SU-DHL-6 (cell line): ENCODE measurements around the gene KCTD1.

Experiments used
- H2AFZ ChIP-seq: fragments of 200-600 bp; sonication (generic); 2 replicates; pipeline ENCODE4 v1.6.1; 2014; ENCODE audit warnings: low read depth, mild to moderate bottlenecking, moderate library complexity, mixed read lengths, antibody characterized with exemption, low read length; ENCODE audit not compliant: severe bottlenecking
- H3F3A ChIP-seq: fragments of 200-600 bp; shearing (Covaris generic); 2 replicates; pipeline ENCODE4 v1.6.0; 2016; ENCODE audit warnings: antibody characterized with exemption, mild to moderate bottlenecking; ENCODE audit not compliant: insufficient read depth
- H3K27ac ChIP-seq: fragments of 200-600 bp; sonication (generic); 2 replicates; pipeline ENCODE4 v1.5.1; 2016; ENCODE audit warnings: low read depth, mild to moderate bottlenecking, low read length, moderate library complexity, mixed read lengths
- H3K27me3 ChIP-seq: fragments of 200-600 bp; sonication (generic), shearing (Covaris generic); 2 replicates; pipeline ENCODE4 v1.6.0; 2014; ENCODE audit warnings: mild to moderate bottlenecking, low read length
- H3K36me3 ChIP-seq: fragments of 200-600 bp; sonication (generic); 2 replicates; pipeline ENCODE4 v1.6.1; 2014; ENCODE audit warnings: mild to moderate bottlenecking, low read length, mixed read lengths
- H3K4me2 ChIP-seq: fragments of 300-600, 200-600 bp; shearing (Covaris generic), sonication (generic); 2 replicates; pipeline ENCODE4 v1.6.0; 2014; ENCODE audit warnings: low read length, low read depth, mild to moderate bottlenecking; ENCODE audit not compliant: poor library complexity, severe bottlenecking
- H3K4me3 ChIP-seq: fragments of 200-600 bp; sonication (generic); 2 replicates; pipeline ENCODE4 v1.5.1; 2014; ENCODE audit warnings: antibody characterized with exemption, low read length, mild to moderate bottlenecking, mixed read lengths; ENCODE audit not compliant: insufficient read depth, poor library complexity, severe bottlenecking
- H3K79me2 ChIP-seq: fragments of 200-600 bp; sonication (generic); 2 replicates; pipeline ENCODE4 v1.6.1; 2014; ENCODE audit warnings: mild to moderate bottlenecking, low read length, moderate library complexity; ENCODE audit not compliant: insufficient read depth
- H3K9ac ChIP-seq: fragments of 200-600 bp; sonication (generic); 2 replicates; pipeline ENCODE4 v1.7.0; 2014; ENCODE audit warnings: mild to moderate bottlenecking, low read length
- H3K9me2 ChIP-seq: fragments of 200-600 bp; sonication (generic); replicated peaks from 2 replicates; pipeline ENCODE4 v1.6.1; 2014; ENCODE audit warnings: low read length; ENCODE audit not compliant: insufficient read depth
- H3K9me3 ChIP-seq: fragments of 200-600 bp; sonication (generic); 2 replicates; pipeline ENCODE4 v1.6.1; 2014; ENCODE audit warnings: low read length, mixed read lengths; ENCODE audit not compliant: insufficient read depth
- H4K20me1 ChIP-seq: fragments of 200-600 bp; sonication (generic); 2 replicates; pipeline ENCODE4 v1.6.1; 2014; ENCODE audit warnings: low read depth, mild to moderate bottlenecking, antibody characterized with exemption, low read length, moderate library complexity, mixed read lengths
- EZH2phosphoT487 ChIP-seq: fragments of 200-600 bp; sonication (generic), shearing (Covaris generic); conservative IDR thresholded peaks from 2 replicates; pipeline ENCODE4 v1.6.1; 2018; ENCODE audit warnings: mild to moderate bottlenecking, antibody characterized with exemption, low read length, moderate library complexity, mixed read lengths
- TF ChIP-seq, protein P1 (sequence below): fragments of 200-600 bp; sonication (generic); IDR thresholded peaks from one replicate; pipeline ENCODE4 v1.5.1; 2017; ENCODE audit warnings: antibody characterized with exemption, mild to moderate bottlenecking, low read length, moderate library complexity; ENCODE audit not compliant: insufficient read depth, poor library complexity, severe bottlenecking

KCTD1 gene

DNA sequence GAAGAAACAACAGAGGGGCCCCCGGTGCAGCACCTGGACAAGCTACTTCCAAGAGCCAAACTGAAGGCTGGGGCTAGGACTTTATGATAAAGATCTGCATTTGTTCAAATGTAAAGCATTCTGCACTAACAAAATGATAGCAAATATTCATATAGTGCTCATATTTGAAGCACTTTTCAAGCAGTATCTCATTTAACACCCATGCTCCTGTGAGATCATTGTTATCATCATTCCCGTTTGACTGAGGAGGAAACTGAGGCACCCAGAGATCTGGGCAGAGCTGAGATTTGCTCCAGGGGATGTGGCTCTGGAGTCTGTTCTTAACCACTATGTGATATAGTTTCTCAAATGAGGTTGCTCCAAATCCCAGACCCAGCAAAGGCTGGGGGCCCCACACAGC is 9.8 kb downstream of the KCTD1 start:
- no peak for TF ChIP-seq EZH2phosphoT487
- TF ChIP-seq, protein P1, sequence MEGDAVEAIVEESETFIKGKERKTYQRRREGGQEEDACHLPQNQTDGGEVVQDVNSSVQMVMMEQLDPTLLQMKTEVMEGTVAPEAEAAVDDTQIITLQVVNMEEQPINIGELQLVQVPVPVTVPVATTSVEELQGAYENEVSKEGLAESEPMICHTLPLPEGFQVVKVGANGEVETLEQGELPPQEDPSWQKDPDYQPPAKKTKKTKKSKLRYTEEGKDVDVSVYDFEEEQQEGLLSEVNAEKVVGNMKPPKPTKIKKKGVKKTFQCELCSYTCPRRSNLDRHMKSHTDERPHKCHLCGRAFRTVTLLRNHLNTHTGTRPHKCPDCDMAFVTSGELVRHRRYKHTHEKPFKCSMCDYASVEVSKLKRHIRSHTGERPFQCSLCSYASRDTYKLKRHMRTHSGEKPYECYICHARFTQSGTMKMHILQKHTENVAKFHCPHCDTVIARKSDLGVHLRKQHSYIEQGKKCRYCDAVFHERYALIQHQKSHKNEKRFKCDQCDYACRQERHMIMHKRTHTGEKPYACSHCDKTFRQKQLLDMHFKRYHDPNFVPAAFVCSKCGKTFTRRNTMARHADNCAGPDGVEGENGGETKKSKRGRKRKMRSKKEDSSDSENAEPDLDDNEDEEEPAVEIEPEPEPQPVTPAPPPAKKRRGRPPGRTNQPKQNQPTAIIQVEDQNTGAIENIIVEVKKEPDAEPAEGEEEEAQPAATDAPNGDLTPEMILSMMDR, result no peak
- Histone ChIP-seq H3K27ac (no peak overlapping the region), H3K9me2 (no peaks in the 10 kb centered on the region), H3K4me3 (no peak overlapping the region), H3K9me3 (no peaks in the 10 kb centered on the region), H3K36me3 (no peaks in the 10 kb centered on the region), H3K79me2 (no peaks in the 10 kb centered on the region), H3K4me2 (no peak overlapping the region), H3K27me3 (no peaks in the 10 kb centered on the region), H2AFZ (no peak overlapping the region), H3K9ac (no peak overlapping the region), H4K20me1 (no peaks in the 10 kb centered on the region), H3F3A (no peaks in the 10 kb centered on the region)

DNA sequence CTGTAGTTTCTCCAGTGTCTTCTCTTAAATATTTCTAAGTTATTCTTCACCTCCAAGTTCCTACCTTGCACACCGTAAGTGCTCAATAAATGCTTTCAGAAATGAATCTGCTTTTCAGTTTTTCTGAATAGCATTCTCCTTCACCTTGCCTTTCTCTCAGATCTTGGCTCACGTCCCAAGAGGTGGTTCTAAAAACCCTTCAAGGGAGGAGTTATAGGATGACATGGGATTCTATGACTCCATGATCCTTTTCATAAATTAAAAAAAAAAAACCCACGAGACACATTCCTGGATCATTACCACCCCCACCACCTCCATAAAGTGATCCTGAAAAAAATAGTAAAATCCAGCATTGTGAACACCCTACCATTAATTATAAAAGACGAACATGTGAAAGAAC is 11.7 kb downstream of the KCTD1 start:
- Histone ChIP-seq H3F3A (no peaks in the 10 kb centered on the region), H3K9me2 (no peaks in the 10 kb centered on the region), H3K79me2 (no peaks in the 10 kb centered on the region), H3K27ac (no peak overlapping the region), H3K9ac (no peak overlapping the region), H3K9me3 (no peaks in the 10 kb centered on the region), H3K4me3 (no peak overlapping the region), H2AFZ (no peak overlapping the region), H3K4me2 (no peak overlapping the region), H3K36me3 (no peaks in the 10 kb centered on the region), H4K20me1 (no peaks in the 10 kb centered on the region), H3K27me3 (no peaks in the 10 kb centered on the region)
- TF ChIP-seq, protein P1, result no peak
- no peak for TF ChIP-seq EZH2phosphoT487

DNA sequence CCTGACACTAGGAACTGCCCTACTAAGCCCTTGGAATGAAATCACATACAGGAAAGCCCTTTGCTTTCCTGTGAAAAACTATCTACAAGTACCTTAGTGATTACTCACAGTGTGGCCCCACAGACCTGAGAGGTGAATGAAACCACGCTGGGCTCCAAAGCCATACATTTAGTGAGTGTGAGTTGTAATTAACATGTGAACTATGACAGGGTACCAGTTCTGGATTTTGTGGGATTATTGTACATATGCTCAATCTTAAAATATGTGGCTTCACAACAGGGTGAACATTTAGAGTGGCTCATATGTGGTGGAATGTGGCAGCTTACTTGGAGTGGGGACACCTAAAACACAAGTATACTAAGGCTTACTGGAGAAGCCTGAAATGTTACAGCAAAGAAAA is 12.3 kb downstream of the KCTD1 start:
- H3K36me3 ChIP-seq, result no peaks in the 10 kb centered on the region
- H3K9me3 ChIP-seq, result no peaks in the 10 kb centered on the region
- no peaks in the 10 kb centered on the region for H3F3A ChIP-seq
- no peak overlapping the region for H3K4me3 ChIP-seq
- no peaks in the 10 kb centered on the region for H4K20me1 ChIP-seq
- H3K27me3 ChIP-seq, result no peaks in the 10 kb centered on the region
- H3K4me2 ChIP-seq, result no peak overlapping the region
- H3K79me2 ChIP-seq, result no peaks in the 10 kb centered on the region
- no peak overlapping the region for H3K9ac ChIP-seq
- no peaks in the 10 kb centered on the region for H3K9me2 ChIP-seq
- H3K27ac ChIP-seq, result no peak overlapping the region
- no peak overlapping the region for H2AFZ ChIP-seq
- TF ChIP-seq EZH2phosphoT487, result no peak
- TF ChIP-seq, protein P1, result no peak
